IPS-20b (cell line): Measurements from ENCODE around the gene TTC39B.
A peak's percentile ranks its signal among the peaks of the same experiment; 100 is the strongest.
"Not testable (repeated sequence)": the region's sequence is repeated elsewhere in the genome, so short reads cannot be mapped to it uniquely, and the experiment has no call there.

Source experiments
- H3K27ac ChIP-seq: one replicate; pipeline ENCODE4 v1.5.1; 2013; ENCODE audit warnings: low read length
- H3K27me3 ChIP-seq: 2 replicates; pipeline ENCODE4 v1.6.1; 2013; ENCODE audit warnings: mild to moderate bottlenecking, low read length, inconsistent platforms; ENCODE audit not compliant: insufficient read depth
- H3K36me3 ChIP-seq: 2 replicates; pipeline ENCODE4 v1.6.1; 2013; ENCODE audit warnings: low read depth, mild to moderate bottlenecking, inconsistent platforms, low read length, moderate library complexity; ENCODE audit not compliant: insufficient read depth
- H3K4me1 ChIP-seq: 2 replicates; pipeline ENCODE4 v1.6.1; 2013; ENCODE audit warnings: mild to moderate bottlenecking, control low read depth, inconsistent platforms, low read length, moderate library complexity; ENCODE audit not compliant: insufficient read depth
- H3K4me3 ChIP-seq: 2 replicates; pipeline ENCODE4 v1.5.1; 2013; ENCODE audit warnings: mild to moderate bottlenecking, low read length, inconsistent platforms
- H3K9ac ChIP-seq: 2 replicates; pipeline ENCODE4 v1.6.1; 2013; ENCODE audit warnings: low read depth, mild to moderate bottlenecking, inconsistent platforms, low read length, moderate library complexity
- H3K9me3 ChIP-seq: 2 replicates; pipeline ENCODE4 v1.6.1; 2013; ENCODE audit warnings: mild to moderate bottlenecking, low read depth, low read length, inconsistent platforms; ENCODE audit not compliant: insufficient read depth

Gene TTC39B

DNA sequence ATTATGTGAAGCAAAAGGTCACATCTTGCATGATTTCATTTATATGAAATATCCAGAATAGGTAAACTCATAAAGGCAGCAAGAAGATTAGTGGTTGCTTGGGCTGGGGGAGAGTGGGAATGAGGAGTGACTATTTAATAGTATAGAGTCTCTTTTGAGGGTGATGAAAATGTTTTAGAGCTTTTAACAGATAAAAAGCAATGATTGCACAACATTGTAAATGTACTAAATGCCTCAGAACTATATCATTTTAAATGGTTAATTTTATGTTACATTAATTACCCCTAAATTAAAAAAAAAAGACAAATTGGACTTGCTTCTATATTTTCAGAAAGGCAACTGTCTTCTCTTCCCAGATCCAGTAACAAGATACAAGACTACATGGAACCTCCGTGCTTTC, 21.9 kb upstream of the TTC39B start:
- Histone ChIP-seq H3K27me3 (no peaks in the 10 kb centered on the region), H3K4me3 (no peak overlapping the region), H3K9ac (no peak overlapping the region), H3K27ac (no peak overlapping the region), H3K4me1 (no peaks in the 10 kb centered on the region), H3K9me3 (peaks cover 7% of the 10 kb centered on the region), H3K36me3 (no peaks in the 10 kb centered on the region)

GRCh38 chr9:15322695-15323094, 15.7 kb upstream of the TTC39B start:
- H3K36me3 ChIP-seq, H3K27ac ChIP-seq, H3K4me1 ChIP-seq, H3K27me3 ChIP-seq, H3K9ac ChIP-seq, H3K4me3 ChIP-seq: not testable (repeated sequence)
- peaks cover 18% of the 10 kb centered on the region for H3K9me3 ChIP-seq

DNA sequence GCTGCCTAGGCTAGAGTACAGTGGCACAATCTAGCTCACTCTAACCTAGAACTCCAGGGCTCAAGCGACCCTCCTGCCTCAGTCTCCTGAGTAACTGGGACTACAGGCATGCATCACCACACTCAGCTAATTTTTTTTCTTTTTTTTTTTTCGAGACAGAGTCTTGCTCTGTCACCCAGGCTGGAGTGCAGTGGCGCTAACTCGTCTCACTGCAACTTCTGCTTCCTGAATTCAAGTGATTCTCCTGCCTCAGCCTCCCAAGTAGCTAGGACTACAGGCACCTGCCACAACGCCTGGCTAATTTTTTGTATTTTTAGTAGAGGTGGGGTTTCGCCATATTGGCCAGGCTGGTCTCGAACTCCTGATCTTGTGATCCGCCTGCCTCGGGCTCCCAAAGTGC, 12.6 kb upstream of the TTC39B start:
- H3K27ac ChIP-seq, H3K4me3 ChIP-seq, H3K4me1 ChIP-seq, H3K36me3 ChIP-seq, H3K9ac ChIP-seq, H3K27me3 ChIP-seq: not testable (repeated sequence)
- H3K9me3 ChIP-seq = peaks cover 16% of the 10 kb centered on the region

GRCh38 chr9:15317836-15318235, 10.8 kb upstream of the TTC39B start:
- Histone ChIP-seq H3K27ac (no peak overlapping the region), H3K9me3 (peaks cover under 1% of the 10 kb centered on the region), H3K9ac (no peak overlapping the region)

GRCh38 chr9:15311607-15312006, 4.6 kb upstream of the TTC39B start:
- H3K4me1 ChIP-seq = no peaks in the 10 kb centered on the region
- H3K9me3 ChIP-seq = no peaks in the 10 kb centered on the region
- no peak overlapping the region for H3K4me3 ChIP-seq
- H3K27ac ChIP-seq = no peak overlapping the region
- H3K9ac ChIP-seq = no peak overlapping the region
- H3K27me3 ChIP-seq = peaks cover 12% of the 10 kb centered on the region; the same call in 1 of the 2 replicates
- H3K36me3 ChIP-seq = no peaks in the 10 kb centered on the region

More at GRCh38 chr9:15317836-15318235, 10.8 kb upstream of the TTC39B start:
- Histone ChIP-seq H3K4me1 (no peaks in the 10 kb centered on the region), H3K27me3 (no peaks in the 10 kb centered on the region), H3K36me3 (no peaks in the 10 kb centered on the region), H3K4me3 (no peak overlapping the region)

DNA sequence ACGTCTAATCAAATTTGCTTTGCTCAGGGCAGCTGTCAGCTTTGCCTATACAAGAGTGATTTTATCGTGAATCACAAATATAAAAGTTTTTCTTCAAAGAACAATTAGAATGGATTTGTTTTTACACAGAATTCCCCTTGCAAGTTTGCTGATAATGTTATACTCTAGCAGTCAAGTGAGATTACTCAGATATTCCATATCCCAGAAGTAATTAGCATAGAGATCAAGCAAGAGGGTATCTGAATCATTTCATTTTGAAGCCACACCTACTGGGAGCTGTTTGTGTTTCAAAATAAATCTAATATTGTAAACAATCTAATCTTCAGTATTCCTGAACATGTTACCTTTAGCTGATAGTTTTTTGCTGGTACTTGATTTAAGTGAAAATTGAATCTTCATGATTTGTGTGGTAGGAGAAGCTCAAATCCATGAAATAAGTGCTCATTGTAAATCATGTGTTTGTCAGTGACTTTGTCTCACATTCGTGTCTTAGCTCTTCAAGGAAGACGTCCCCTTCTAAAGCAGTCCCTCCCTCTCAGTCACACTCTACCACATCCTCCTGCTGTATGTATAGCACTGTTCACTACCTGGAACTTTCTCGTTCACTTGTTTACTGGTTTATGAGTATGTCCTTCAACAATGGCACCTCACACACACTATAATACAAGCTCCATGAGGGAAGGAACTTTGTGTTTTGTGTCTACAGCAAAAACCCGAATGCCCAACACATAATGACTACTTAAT, 3.3 kb upstream of the TTC39B start:
- H3K36me3 ChIP-seq = no peaks in the 10 kb centered on the region
- no peaks in the 10 kb centered on the region for H3K9me3 ChIP-seq
- peaks cover 17% of the 10 kb centered on the region; the same call in 1 of the 2 replicates for H3K27me3 ChIP-seq
- H3K4me1 ChIP-seq = no peaks in the 10 kb centered on the region; the same call in 1 of the 2 replicates
- no peak overlapping the region for H3K4me3 ChIP-seq
- H3K9ac ChIP-seq = no peak overlapping the region
- no peak overlapping the region for H3K27ac ChIP-seq

GRCh38 chr9:15308511-15308910, 1.5 kb upstream of the TTC39B start:
- H3K4me3 ChIP-seq = no peak overlapping the region
- no peak overlapping the region for H3K9ac ChIP-seq
- H3K27me3 ChIP-seq = peaks cover 17% of the 10 kb centered on the region; the same call in 1 of the 2 replicates
- no peaks in the 10 kb centered on the region for H3K36me3 ChIP-seq
- no peaks in the 10 kb centered on the region for H3K9me3 ChIP-seq
- H3K27ac ChIP-seq = no peak overlapping the region
- H3K4me1 ChIP-seq = no peaks in the 10 kb centered on the region; the same call in 1 of the 2 replicates

DNA sequence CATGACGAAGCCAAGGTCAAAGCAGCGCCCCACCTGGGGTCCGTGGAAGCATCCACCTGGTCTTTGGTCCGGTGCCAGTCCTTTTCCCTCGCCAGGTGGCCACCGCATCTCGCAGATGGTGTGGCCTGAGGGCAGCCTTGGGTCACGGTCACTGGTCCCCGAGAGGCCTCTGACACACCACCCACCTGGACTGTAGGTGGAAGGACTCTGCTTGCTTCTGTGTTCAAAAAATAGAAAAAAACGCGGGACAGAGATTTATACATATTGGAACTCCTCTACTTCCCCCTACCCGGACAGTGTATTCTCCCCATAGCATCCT, 466 bp upstream of the TTC39B start:
- Histone ChIP-seq H3K27ac (no peak overlapping the region), H3K9ac (peak overlapping the region; percentile 59; the same call in 1 of the 2 replicates), H3K27me3 (peaks cover 17% of the 10 kb centered on the region; the same call in 1 of the 2 replicates), H3K36me3 (no peaks in the 10 kb centered on the region), H3K9me3 (no peaks in the 10 kb centered on the region), H3K4me1 (no peaks in the 10 kb centered on the region; the same call in 1 of the 2 replicates), H3K4me3 (peak overlapping the region; percentile 95)

GRCh38 chr9:15306068-15306756, 804 bp downstream of the TTC39B start:
- no peak overlapping the region for H3K27ac ChIP-seq
- no peaks in the 10 kb centered on the region for H3K9me3 ChIP-seq
- no peaks in the 10 kb centered on the region; the same call in 1 of the 2 replicates for H3K4me1 ChIP-seq
- peaks cover 17% of the 10 kb centered on the region; the same call in 1 of the 2 replicates for H3K27me3 ChIP-seq
- peak overlapping the region; percentile 82; the same call in 1 of the 2 replicates for H3K9ac ChIP-seq
- peak overlapping the region; percentile 95 for H3K4me3 ChIP-seq
- H3K36me3 ChIP-seq = no peaks in the 10 kb centered on the region

GRCh38 chr9:15305470-15305869, 1.5 kb downstream of the TTC39B start:
- peak overlapping the region; percentile 82; the same call in 1 of the 2 replicates for H3K9ac ChIP-seq
- H3K36me3 ChIP-seq = no peaks in the 10 kb centered on the region
- H3K4me3 ChIP-seq = peak overlapping the region; percentile 95
- no peak overlapping the region for H3K27ac ChIP-seq
- H3K4me1 ChIP-seq = no peaks in the 10 kb centered on the region; the same call in 1 of the 2 replicates
- peaks cover 17% of the 10 kb centered on the region; the same call in 1 of the 2 replicates for H3K27me3 ChIP-seq
- no peaks in the 10 kb centered on the region for H3K9me3 ChIP-seq

- no peak overlapping the region for H3K9ac ChIP-seq
- no peak overlapping the region for H3K4me3 ChIP-seq
- H3K27ac ChIP-seq = no peak overlapping the region
- no peaks in the 10 kb centered on the region for H3K36me3 ChIP-seq
- H3K9me3 ChIP-seq = no peaks in the 10 kb centered on the region
- peaks cover 17% of the 10 kb centered on the region; the same call in 1 of the 2 replicates for H3K27me3 ChIP-seq
- H3K4me1 ChIP-seq = no peaks in the 10 kb centered on the region; the same call in 1 of the 2 replicates
These were observed 2.4 kb downstream of the TTC39B start for GRCh38 chr9:15304632-15305031.

- Histone ChIP-seq H3K4me3 (no peak overlapping the region), H3K36me3 (peaks cover 15% of the 10 kb centered on the region; the same call in 1 of the 2 replicates), H3K9me3 (peaks cover 8% of the 10 kb centered on the region; the same call in 1 of the 2 replicates), H3K27ac (no peak overlapping the region), H3K4me1 (no peaks in the 10 kb centered on the region), H3K9ac (no peak overlapping the region), H3K27me3 (no peaks in the 10 kb centered on the region)
These were observed 6.8 kb downstream of the TTC39B start for GRCh38 chr9:15300218-15300617.
